Thyroid gland (tissue), 4 donors: ENCODE measurements around the gene CTXND1. TPM values are rescaled to one million over a fixed set of nuclear protein-coding genes. Genes with fewer than 3 reads are reported as not detected.
"Not testable (repeated sequence)": the region's sequence is repeated elsewhere in the genome, so short reads cannot be mapped to it uniquely, and the experiment has no call there.

Experiments used
- DNase-seq, 2 donors: peaks; one replicate each; pipeline ENCODE4 v3.0.0-alpha.2; 2019
- H3K27ac ChIP-seq, 3 donors: fragments of 200-600 bp; sonication (generic); 1 replicate in 2 of 3; 2 replicates in 1 of 3; pipeline ENCODE4 v1.5.1; 2016 to 2019; ENCODE audit warnings: mild to moderate bottlenecking in 1 of 3, moderate library complexity in 1 of 3
- H3K27me3 ChIP-seq: fragments of 200-600 bp; sonication (generic); one replicate; pipeline ENCODE4 v1.5.1; 2019
- H3K36me3 ChIP-seq, 2 donors: fragments of 200-600 bp; sonication (generic); one replicate each; pipeline ENCODE4 v1.5.1; 2016 to 2019
- H3K4me1 ChIP-seq, 2 donors: fragments of 200-600 bp; sonication (generic); one replicate each; pipeline ENCODE4 v1.5.1; 2017 to 2019
- H3K4me3 ChIP-seq, 3 donors: fragments of 200-600 bp; sonication (generic); replicated peaks in 1 of 3; 1 replicate in 2 of 3; 2 replicates in 1 of 3; pipeline ENCODE4 v1.5.1; 2016; ENCODE audit warnings: mild to moderate bottlenecking in 1 of 3
- H3K9me3 ChIP-seq: fragments of 200-600 bp; sonication (generic); one replicate; pipeline ENCODE4 v1.5.1; 2017
- POLR2A ChIP-seq, 2 donors: fragments of 450-650 bp; IDR thresholded peaks; one replicate each; pipeline ENCODE4 v1.6.1; 2017; ENCODE audit warnings: antibody characterized with exemption in 2 of 2, mild to moderate bottlenecking in 2 of 2, moderate library complexity in 1 of 2
- WGBS, 2 donors: methylation state at CpG; one replicate each; pipeline ENCODE4 v1.1.5; 2017; 5-methylcytosine and 5-hydroxymethylcytosine counted together
- intact Hi-C: fragments of 100-400 bp; cut with DNase I; formaldehyde crosslinking; loops from one replicate; pipeline ENCODE4 v1.15.1; 2023
- total RNA-seq, 4 donors: library from RNA; depleted of rRNA; stranded (reverse); fragments of >200 nt; gene quantifications; one replicate each; pipeline ENCODE4 v1.2.3, GENCODE V29; 2016
- TF ChIP-seq, protein P1 (sequence below), 6 experiments: fragments of 200-600 bp in 3 of 6; fragments of 450-650 bp in 3 of 6; sonication (generic) in 3 of 6; IDR thresholded peaks; one replicate each; pipeline ENCODE4 v1.5.1; 2016 to 2019; ENCODE audit warnings: antibody characterized with exemption in 6 of 6, mild to moderate bottlenecking in 2 of 6, inconsistent platforms in 1 of 6, moderate library complexity in 1 of 6

CTXND1 gene
- under 1 TPM in 3 of 4 donors, not detected in 1; 0.13 to 0.27 (median 0.24) TPM for total RNA-seq

DNA sequence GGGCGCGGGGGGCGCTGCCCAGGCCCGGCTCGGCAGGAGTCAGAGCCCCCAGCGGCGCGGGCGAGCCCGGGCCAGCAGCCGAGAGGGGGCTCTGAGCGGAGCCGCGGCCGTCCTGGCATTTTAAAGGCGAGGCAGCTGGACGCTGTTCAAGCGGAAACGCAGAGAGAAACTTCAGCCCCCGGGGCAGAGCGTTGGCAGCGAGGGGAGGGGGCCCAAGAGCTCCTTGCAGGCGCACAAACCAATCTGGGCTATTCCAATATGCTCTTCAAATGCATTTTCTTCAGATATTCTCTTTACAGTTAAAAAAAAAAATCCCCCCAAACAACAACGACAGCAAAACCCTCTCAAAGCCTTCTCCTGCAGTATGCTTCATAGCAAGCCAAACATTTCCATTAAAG lies at the start of gene CTXND1:
Gene CTXND1, minus strand, starts transcription at position 93 of the 398 bp plus-strand sequence. CDS start 50,264 bp downstream, outside the sequence.
- H3K4me1 ChIP-seq, result peaks cover 5 to 12% of the 10 kb centered on the region in 2 donors
- peak within 1 kb of the TSS in 1 of 3 donors; percentile 47 for H3K4me3 ChIP-seq
- DNase-seq, result no peak
- no peak within 1 kb of the TSS for H3K27ac ChIP-seq
- WGBS, 2 donors, result 0% methylated on average over 12 to 22 of the region's 24 CpGs
- H3K36me3 ChIP-seq, result no peaks in the 10 kb centered on the region
- TF ChIP-seq, protein P1, sequence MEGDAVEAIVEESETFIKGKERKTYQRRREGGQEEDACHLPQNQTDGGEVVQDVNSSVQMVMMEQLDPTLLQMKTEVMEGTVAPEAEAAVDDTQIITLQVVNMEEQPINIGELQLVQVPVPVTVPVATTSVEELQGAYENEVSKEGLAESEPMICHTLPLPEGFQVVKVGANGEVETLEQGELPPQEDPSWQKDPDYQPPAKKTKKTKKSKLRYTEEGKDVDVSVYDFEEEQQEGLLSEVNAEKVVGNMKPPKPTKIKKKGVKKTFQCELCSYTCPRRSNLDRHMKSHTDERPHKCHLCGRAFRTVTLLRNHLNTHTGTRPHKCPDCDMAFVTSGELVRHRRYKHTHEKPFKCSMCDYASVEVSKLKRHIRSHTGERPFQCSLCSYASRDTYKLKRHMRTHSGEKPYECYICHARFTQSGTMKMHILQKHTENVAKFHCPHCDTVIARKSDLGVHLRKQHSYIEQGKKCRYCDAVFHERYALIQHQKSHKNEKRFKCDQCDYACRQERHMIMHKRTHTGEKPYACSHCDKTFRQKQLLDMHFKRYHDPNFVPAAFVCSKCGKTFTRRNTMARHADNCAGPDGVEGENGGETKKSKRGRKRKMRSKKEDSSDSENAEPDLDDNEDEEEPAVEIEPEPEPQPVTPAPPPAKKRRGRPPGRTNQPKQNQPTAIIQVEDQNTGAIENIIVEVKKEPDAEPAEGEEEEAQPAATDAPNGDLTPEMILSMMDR (IDR thresholded peaks at IDR 0.05), result no peak
- no peak for TF ChIP-seq POLR2A (IDR thresholded peaks at IDR 0.05)
- intact Hi-C loops, result no loop called here
- H3K9me3 ChIP-seq, result no peaks in the 10 kb centered on the region
- H3K27me3 ChIP-seq, result no peaks in the 10 kb centered on the region

DNA sequence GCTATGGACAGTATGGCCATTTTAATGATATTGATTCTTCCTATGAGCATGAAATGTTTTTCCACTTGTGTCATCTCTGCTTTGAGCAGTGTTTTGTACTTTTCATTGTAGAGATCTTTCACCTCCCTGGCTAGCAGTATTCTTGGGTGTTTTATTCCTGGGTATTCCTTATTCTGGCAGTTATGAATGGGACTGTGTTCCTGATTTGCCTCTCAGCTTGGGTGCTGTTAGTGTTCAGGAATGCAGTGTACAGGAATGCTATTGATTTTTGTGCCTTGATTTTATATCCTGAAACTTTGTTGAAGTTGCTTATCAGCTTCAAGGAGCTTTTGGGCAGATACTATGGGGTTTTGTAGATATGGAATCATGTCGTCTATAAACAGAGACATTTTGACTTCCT lies 49.5 kb upstream of the CTXND1 start:
- Histone ChIP-seq H3K4me3 (no peak overlapping the region), H3K9me3 (no peaks in the 10 kb centered on the region), H3K27me3 (no peaks in the 10 kb centered on the region), H3K36me3 (no peaks in the 10 kb centered on the region), H3K4me1 (no peaks in the 10 kb centered on the region), H3K27ac (no peak overlapping the region)
- TF ChIP-seq, protein P1 (IDR thresholded peaks at IDR 0.05), result no peak
- TF ChIP-seq POLR2A (IDR thresholded peaks at IDR 0.05), result no peak
- intact Hi-C loops, result no loop called here
- no peak for DNase-seq
- WGBS, 2 donors, result 67 to 83% methylated on average over 1 of the region's 1 CpG

DNA sequence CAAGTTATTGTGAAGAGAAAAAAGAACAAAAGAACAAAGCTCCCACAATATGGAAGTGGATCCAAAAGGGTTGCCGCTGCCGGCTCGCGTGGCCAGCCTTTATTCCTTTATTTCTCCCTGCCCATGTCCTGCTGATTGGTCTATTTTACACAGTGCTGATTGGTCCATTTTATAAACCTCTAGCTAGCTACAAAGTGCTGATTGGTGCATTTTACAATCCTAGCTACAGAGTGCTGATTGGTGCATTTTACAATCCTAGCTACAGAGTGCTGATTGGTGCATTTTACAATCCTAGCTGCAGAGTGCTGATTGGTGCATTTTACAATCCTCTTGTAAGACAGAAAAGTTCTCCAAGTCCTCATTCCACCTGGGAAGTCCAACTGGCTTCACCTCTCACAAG lies 43.8 kb upstream of the CTXND1 start:
- H3K27me3 ChIP-seq, H3K36me3 ChIP-seq, intact Hi-C loops, H3K4me1 ChIP-seq, H3K27ac ChIP-seq, H3K9me3 ChIP-seq, H3K4me3 ChIP-seq, DNase-seq: not testable (repeated sequence)
- 96% methylated on average over 4 of the region's 4 CpGs for WGBS, 2 donors

DNA sequence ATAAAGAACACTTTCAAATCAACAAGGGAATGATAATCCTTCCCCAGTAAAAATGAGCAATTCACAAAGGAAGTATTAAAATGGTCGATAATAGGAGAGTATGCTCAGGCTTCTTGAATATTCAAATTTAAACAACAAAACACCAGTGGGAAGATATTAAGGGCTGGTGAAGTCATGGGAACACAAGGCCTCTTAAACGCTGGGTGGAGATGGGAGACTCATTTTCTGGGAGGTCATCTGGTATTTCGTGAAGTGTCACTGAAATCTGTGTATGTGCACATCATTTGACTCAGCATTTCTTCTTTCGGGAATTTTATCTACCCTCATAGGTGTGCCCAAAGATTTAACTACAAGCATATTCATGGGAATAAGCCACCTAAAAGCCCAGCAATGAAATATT lies 40.1 kb upstream of the CTXND1 start:
- Histone ChIP-seq H3K27me3 (no peaks in the 10 kb centered on the region), H3K27ac (no peak overlapping the region)

DNA sequence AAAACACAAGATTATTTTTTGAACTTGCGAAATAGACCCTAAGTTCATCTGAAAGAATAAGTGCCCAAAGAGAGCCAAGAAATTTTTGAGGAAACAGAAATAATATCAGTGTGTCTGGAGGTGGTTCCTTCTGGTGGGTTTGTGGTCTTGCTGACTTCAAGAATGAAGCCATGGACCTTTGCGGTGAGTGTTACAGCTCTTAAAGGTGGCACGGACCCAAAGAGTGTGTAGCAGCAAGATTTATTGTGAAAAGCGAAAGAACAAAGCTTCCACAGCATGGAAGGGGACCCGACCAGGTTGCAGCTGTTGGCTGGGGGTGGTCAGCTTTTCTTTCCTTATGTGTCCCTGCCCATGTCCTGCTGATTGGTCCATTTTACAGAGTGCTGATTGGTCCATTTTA lies 38.9 kb upstream of the CTXND1 start:
- H3K4me3 ChIP-seq, DNase-seq, H3K27ac ChIP-seq, H3K9me3 ChIP-seq, H3K4me1 ChIP-seq, H3K36me3 ChIP-seq, intact Hi-C loops, H3K27me3 ChIP-seq: not testable (repeated sequence)
- WGBS, 2 donors, result 89 to 91% methylated on average over 5 of the region's 5 CpGs

More for the DNA sequence above, 40.1 kb upstream of the CTXND1 start:
- 62 to 93% methylated on average over 4 of the region's 4 CpGs for WGBS, 2 donors
- H3K4me3 ChIP-seq, result no peak overlapping the region
- no peaks in the 10 kb centered on the region for H3K36me3 ChIP-seq
- H3K9me3 ChIP-seq, result no peaks in the 10 kb centered on the region
- TF ChIP-seq, protein P1 (IDR thresholded peaks at IDR 0.05), result no peak
- no peak for TF ChIP-seq POLR2A (IDR thresholded peaks at IDR 0.05)
- DNase-seq, result no peak
- H3K4me1 ChIP-seq, result no peaks in the 10 kb centered on the region
- intact Hi-C loops, result no loop called here

DNA sequence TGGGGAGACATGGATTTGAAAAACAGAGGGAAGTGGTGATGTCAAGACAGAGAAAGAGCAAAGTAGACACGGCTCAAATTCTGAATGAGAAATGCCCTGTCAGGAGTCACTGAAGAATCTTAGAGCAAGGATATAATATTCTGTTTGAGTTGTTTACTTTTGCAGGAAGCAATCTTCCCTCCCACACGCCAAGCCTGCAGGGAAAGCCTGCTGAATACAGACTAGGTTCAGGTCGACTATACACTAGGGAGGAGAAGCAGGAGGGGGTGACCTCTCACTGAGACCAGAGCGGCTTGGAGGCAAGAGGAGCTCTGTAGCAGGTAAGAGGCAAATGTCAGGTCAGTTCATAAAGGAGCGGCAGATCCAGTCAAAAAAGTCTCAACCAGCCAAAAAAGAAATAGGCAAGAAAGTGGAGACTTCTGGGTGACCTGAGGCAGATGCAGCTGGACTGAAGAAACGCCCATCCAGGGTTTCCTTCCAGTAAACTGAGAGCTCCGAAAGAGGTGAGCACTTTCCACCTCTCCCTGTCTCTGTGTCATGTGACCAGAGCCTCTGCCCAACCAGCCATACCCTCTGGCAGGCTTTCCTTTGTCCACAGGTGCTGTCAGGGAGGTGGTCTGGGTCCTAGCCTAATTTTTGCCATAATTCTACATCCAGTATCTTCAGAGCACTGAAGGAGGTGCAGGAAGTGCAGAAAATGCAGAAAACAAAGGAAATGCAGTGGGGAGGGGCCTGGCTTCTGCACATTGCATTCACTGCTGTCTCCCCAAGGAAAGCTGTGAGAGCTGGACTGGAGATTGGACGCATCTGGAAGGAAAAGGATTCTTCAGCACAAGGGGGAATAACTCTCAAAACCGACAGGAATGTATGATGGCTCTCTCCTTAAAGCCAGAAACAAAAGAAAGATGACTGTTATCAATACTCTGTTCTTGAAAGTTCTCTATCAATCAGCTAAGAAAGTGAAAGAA lies 37.8 kb upstream of the CTXND1 start:
- intact Hi-C loops, result no loop called here

More for the DNA sequence above, 37.8 kb upstream of the CTXND1 start:
- no peak overlapping the region for H3K27ac ChIP-seq
- no peak overlapping the region for H3K4me3 ChIP-seq
- no peaks in the 10 kb centered on the region for H3K36me3 ChIP-seq
- WGBS, 2 donors, result 51% methylated on average over 9 of the region's 9 CpGs
- no peaks in the 10 kb centered on the region for H3K4me1 ChIP-seq
- DNase-seq, result no peak
- H3K27me3 ChIP-seq, result no peaks in the 10 kb centered on the region
- H3K9me3 ChIP-seq, result no peaks in the 10 kb centered on the region
- no peak for TF ChIP-seq POLR2A (IDR thresholded peaks at IDR 0.05)
- TF ChIP-seq, protein P1 (IDR thresholded peaks at IDR 0.05), result no peak
